ENCODE measurements around the gene SPOCK1.

The SPOCK1 gene

DNA sequence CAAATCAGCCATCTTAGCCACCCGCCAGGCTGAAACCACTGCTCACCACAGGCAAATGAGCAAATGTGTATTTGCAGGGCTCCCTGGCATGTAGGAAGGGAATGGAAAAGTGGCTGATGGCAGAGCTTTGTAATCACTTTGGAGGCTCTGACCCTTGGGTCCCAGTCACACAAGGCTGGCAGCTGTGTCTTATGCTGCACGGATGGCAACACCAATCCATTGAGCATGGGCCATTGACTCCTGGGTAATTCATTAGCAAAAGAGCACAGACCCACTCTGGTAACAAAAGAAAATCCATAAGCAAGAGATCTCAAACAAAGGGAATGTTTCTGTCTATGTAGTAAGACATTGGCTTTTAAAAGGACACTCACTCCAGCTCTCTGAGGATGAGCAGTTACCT, 57.6 kb downstream of the SPOCK1 start:
- no peak for DNase-seq (ENCODE audit: low read depth in 2 of 2)

DNA sequence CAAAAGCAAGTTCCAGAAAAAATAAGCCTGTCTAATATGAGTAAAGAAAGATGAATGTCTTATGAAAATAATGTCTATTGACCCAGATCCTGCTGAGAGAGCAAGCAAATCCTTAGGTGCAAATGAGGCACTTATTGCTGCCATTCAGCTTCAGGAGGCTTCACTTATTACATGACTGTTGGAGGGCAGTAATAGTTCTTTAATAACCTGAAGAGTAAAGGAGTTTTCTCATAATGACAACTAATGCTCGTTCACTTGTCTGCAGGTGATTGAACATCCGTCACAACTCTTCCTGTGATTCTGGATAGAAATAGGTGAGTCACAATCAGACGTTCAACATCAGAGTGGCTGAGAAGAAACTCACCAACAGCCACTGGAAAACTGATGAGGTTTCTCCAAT, 58.3 kb downstream of the SPOCK1 start:
- DNase-seq (ENCODE audit: low read depth in 2 of 2), result no peak

DNA sequence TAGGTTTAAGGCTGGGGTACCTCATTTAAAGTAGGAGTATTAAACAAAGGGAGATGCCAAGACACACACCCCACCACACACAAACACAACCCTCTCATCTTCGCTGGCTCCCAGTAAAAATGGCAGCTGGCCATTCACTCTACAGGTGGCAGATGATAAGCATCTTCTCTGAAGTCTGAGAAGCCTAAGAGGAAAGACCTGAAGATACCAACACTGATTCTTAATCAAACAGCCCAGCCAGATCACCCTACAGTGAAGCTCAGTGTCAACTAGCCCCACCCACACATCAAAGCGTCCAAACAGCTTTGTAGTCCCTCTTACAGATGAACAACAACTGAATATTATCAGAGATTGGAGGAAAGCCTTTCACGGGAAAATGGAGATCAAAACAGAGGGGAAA, 59.5 kb downstream of the SPOCK1 start:
- no peak for DNase-seq (ENCODE audit: low read depth in 2 of 2)

DNA sequence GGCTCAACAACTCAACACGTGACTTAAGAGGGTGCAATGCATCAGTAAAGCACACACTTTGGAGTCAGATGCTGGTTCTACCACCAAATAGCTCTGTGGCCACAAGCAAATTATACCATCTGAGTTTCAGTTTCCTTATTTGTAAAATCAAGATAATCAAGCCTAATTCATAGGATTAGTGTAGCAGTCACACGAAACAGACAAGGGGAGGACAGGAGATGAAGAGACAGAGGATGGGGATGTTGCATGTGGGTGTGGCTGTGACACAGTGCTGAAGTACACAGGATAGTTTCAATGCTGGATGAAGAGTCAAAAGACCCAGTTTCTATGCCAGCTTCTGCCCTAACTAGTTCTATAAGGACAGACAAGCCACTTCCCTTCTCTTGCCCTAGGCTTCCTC, 60.2 kb downstream of the SPOCK1 start:
- DNase-seq (ENCODE audit: low read depth in 2 of 2), result no peak

DNA sequence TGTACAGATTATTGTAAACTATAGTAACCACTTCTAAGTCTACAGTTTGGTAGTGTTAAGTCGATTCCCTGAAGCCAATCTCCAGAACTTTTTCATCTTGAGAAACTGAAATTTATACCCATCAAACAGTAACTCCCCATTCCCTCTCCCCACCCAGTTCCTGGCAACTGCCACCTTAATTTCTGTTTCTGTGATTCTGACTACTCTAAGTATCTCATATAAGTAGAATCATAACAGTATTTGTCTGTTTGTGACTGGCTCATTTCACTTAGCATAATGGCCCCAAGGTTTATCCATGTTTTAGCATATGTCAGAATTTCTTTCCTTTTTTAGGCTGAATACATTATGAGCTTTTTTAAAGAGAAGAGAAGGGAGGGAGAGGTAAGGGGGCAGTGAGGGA, 61.4 kb downstream of the SPOCK1 start:
- DNase-seq (ENCODE audit: low read depth in 2 of 2), result no peak

DNA sequence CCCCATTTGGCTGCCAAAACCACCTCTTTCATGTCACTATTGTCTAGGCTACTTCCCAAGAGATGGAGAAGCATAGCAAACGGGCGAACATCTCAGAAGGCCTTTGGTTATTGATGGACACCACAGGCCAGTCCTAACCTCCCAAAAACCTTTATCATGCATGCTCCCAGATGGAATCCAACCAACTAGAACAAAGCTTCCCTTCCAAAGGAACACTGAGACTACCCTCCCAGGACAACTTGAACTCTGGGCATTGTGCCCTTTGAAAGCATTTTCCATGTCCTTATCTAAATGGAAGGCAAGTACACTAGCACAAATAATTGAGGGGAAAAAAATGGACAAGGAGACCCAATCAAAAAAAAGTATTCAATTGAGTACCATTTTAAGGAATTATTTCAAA, 65.6 kb downstream of the SPOCK1 start:
- DNase-seq (ENCODE audit: low read depth in 2 of 2), result no peak

DNA sequence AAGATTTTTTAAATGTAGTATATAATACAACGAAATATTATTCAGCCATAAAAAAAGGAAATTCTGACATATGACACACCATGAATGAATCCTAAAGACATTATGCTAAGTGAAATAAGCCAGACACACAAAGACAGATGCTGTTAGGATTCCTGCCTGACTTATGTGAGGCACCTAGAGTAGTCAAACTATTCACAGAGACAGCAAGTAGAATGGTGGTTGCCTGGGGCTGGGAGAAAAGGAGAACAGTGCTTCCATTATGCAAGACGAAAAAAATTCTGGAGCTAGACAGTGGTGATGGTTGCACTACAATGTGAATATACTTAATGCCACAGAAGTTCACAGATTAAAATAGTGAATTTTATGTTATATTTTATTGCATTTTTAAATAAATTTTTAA, 66.8 kb downstream of the SPOCK1 start:
- no peak for DNase-seq (ENCODE audit: low read depth in 2 of 2)

DNA sequence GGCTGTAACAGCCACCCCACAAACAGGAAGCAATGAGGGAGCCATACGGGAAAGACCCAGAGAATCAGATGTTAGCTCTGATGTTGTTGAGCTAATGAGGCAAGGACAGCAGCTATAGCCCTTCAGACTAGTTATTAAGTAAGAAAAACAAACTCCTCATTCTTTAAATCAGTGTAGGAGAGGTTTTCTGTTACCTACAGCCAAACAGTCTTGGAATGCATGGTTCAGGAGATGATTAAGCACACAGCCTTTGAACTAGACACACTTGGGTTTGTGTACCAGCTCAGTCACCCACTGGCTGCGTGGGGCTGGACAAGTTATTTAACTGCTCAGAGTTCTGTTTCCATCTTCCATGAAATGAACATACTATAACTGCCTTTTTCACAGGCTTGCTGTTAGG, 68.1 kb downstream of the SPOCK1 start:
- DNase-seq (ENCODE audit: low read depth in 2 of 2), result no peak

DNA sequence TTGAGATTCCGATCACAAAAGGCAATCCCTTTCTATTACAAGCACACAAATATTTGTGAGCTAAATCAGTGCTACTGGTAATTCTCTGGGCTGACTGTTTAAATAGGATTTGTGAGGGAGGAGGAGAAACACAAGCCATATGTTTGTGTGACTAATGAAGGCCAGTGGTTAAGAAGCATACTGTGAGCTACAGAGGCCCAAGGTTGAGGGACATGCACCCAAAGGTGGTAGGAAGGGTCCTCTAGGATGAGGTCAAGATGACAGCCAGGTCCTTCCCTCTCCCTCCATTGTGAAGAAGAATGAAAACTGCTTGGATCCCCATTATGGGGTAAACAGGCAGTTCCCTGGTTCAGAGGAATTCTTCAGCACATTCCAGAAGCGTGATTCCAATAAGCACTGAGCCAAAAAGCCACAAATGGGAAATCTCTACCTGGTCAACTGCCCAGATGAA, 83.9 kb downstream of the SPOCK1 start:
- no peak for DNase-seq (ENCODE audit: low read depth in 2 of 2)

DNA sequence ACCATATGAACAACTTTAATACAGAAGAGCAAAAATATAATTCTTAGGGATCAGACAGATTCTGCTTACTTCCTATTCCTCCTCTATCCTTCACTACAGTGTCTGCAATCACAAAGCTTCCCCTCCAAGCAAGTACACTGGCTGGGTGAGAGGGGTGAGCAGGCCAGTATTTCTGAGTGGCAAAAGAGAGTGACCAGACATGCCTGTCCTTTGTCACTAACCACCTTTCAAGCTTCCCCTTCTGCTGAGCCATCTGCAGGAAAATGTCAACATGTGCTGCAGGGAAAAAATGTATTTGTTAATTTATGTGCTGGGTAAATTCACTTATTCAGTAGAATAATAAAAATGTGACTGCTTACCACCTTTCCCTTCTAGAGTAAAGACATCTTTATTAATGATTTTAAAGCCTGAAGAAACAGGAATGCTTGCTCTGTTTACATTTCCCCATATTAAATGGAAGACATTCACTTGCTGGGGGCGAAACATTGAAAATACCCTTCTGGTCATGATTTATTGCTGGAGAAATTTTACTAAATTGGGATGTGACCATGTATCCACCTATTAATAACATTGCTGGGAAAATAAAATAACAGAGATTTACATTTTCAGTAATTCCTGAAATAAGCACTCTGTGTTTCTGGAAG, 84.9 kb downstream of the SPOCK1 start:
- no peak for DNase-seq (ENCODE audit: low read depth in 2 of 2)

DNA sequence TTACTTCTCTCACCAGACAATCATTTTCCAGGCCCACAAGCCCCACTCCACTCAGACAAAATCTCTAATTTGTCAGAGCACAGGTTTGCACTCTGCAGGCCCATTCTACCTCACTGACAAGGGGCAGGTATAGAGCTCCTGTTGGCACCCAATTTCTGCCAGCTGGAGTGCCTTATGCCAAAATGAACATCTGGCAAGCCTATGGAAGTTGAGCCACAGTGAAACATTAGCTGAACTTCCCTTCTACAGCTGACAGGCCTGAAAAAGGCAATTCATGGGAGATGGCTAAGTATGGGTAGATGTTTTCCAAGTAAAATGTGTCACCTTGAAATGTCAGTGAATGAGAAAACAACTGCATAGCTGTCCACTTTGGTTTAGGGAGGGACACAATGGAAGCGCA, 87.0 kb downstream of the SPOCK1 start:
- no peak for DNase-seq (ENCODE audit: low read depth in 2 of 2)

DNA sequence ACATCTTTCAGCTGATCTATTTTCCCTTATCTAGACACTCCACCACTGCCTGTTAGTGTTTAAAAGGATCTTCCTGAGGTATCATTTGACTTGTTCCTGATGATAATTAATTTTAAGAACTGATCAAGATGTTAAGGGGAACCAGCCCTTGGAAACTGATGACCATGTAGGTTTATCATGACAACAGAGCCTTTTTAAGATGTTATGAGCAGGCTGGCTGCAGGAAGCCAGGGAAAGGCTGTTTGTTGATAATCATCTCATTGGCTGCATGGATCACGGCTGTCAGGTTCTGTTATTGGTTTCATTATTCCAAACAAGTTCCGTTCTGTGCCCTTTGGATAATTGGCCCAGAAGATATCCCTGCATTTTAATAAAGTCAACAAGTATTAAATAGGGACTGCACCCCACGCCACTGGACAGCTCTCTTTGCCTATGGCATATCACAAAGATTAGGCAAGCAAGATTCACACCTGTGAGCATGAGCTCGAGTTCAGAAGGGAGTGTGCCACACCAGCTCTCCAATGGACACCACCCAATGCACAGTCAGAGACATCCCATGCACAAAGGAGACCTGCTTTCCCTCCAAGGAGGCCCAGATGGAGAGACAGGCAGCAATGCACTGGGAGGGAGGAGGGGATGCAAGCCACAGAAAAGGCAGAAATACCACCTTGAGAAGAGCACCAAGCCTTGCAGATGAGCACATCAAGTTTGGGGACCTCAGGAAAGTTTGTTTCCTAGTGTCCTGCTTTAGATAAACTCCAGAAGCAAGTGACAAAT, 88.7 kb downstream of the SPOCK1 start:
- DNase-seq (ENCODE audit: low read depth in 2 of 2), result no peak

DNA sequence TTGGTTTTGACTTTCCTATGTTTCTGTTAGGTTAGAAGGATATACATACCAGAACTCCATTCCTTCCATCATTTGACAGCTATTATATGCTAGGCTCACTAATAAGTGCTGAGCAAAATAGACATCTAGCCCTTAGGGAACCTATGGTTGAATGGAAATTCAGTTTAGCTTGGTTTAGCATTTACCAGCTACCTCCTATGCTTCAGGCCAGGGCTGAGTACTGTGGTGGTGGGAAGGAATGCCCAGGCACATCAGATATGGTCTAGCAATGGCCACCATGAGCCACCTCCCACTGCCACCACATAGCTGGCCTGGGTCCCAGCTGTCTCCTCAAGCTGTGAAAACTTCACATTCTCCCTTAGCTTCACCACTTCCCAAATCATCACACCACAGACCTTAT, 89.4 kb downstream of the SPOCK1 start:
- DNase-seq (ENCODE audit: low read depth in 2 of 2), result no peak

DNA sequence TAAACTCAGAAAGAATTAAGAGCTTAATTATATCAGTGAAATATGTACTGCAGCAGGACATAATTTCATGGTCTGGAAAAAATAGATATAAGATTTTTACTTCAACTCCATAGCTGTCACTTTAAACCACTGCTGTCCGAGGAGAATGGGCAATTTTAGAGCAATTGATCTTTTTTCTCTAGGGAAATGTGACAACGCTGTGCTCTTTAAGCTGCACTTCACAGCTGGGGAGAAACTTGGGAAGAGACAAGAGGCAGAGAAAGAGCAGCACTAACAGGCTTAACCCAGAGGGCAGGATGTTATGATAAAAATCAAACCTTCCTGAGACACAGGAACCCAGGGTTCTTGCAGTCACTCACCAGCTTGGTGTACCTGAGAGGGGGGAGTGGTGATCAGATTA, 92.0 kb downstream of the SPOCK1 start:
- no peak for DNase-seq (ENCODE audit: low read depth in 2 of 2)

DNA sequence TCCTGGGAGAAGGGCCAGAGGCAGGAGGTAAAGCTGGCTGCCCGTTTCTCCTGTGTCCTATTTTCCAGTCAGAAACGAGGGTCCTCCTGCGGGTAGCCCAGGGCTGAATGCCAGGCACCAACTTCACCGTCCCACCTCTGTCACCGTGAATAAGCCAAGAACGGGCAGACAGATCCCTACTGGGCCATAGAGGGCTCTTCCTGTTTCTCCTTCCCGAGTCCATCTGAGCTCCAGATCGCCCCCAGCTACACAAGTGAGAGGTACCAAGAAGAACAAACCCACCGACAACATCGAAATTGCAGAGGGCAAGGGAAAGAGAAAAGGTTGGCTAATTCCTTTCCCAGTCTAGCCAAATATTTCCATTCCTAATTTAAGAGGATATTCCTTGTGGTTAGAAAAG, 93.7 kb downstream of the SPOCK1 start:
- no peak for DNase-seq (ENCODE audit: low read depth in 2 of 2)

DNA sequence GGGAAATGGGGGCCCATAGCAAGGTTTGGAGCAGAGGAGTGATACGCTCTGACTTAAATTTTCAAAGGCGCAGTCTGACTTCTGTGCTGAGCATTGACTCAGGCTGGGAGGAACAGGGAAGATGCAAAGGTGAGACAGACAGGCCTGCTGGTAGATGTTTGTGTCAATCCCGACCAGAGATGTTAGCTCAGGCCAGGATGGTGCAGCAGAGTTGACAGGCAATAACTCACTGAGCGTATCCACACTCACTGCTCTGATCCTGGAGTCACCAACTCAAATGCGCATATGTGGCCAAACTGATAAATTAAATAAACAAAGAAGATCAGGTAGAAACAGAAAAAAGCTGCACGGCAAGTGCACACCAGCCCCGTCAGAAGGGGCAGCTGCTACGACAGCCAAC, 95.3 kb downstream of the SPOCK1 start:
- DNase-seq (ENCODE audit: low read depth in 2 of 2), result no peak

DNA sequence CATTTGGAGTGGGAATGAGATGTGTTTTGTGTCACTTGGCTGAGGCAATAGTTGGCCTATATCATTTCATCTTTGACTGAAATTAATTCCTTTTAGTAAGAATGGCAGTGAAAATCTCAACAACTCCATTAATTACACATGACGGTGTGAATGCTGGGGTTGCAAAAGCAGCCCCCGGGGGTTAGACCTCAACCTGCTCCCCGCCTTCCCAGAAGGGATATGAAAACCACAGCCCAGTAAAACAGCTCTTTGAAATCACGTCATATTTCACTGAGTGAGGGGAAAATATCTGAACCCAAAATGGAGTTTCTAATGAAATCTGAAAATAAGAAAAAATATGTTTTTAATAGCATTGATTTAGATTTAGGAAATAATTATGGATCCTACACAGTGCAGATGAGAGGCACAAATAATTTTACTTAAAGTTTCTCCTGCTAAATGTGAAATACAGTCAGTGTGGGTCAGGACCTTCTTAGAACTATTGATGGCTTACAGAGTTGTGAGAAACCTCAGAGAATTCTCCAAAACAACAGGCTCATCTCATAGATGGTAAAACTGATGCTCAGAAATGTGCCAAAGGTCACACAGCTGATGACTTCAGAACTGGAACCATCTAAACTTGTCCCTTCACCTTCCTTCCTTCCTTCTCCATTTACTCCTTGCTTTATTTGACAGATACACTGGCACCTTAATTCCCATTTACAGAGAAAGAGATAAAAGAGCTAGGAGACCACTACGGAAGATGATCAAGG, 96.5 kb downstream of the SPOCK1 start:
- DNase-seq (ENCODE audit: low read depth in 2 of 2), result no peak

DNA sequence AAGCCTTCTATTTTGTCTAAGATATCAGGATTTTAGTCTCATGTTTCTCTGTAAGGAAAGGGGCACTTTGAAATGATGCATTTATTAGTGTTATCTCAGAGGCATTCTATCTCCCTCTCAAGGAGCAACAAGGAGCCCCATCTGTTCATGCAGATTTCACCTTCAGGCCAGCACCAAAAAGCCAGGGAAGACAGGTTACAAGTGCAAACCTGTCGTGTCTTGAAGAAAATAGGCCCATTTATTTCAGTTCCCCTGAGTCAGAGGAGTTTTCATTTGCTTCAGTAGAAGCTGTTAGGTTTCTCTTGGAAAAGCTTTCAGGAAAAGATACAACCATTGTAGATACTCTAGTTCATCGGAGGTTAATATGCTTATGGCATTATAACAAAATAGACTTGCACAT, 97.2 kb downstream of the SPOCK1 start:
- no peak for DNase-seq (ENCODE audit: low read depth in 2 of 2)

DNA sequence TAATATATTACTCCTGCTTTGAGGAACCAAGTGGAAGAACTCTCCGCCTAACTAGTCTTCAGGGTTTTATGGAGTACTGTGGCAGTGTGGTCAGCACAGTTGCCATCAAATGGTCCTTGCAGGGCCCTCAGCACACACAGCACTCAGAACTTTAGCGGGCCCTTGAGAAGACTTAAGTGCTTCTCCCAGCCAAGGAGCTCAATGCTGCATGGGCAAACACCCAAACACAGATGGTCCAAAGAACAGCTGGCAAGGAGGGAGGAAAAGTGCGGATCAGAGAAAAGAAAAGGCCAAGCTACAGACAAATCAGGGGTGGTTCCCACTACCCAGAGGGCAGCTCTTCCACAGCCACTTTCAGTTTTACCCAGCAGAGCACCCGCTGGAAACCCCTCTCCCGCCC, 98.6 kb downstream of the SPOCK1 start:
- no peak for DNase-seq (ENCODE audit: low read depth in 2 of 2)

DNA sequence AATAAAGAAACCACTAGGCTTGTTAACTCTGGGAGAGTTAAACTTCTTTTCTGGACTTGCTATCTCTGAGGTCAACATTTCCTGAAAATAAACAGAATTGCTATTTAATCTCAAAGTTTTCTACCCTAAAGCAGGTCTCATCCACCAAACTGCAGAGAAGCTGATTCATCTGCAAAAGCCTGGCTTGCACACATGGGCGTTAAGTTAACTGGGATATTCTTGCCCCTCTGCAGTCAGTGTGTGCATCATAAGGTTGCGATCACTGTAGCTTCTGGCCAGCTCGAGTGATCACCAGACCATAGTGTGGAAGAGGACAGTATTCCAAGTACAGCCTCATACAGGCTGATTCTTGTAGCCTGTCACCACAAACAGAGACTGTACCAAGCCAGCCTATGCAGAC, 99.2 kb downstream of the SPOCK1 start:
- DNase-seq (ENCODE audit: low read depth in 2 of 2), result no peak

DNA sequence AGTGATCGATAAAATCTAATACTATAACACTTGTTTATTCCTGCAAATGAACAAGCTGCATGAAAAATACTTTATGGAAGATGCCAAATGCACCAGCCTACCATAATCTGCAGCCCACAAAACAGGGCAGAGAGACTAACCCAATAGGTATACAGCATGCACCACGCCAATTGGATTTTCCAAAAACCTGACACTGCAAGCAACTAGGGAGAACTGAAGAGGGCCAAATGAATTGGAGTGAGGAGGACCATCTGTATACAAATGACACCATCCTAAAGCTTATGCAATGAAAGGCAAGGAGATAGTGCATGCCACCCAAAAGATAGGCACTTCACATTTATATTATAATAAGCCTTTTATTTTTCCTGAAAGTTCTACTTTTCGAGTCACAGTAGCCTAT, 100.4 kb downstream of the SPOCK1 start:
- DNase-seq (ENCODE audit: low read depth in 2 of 2), result no peak

DNA sequence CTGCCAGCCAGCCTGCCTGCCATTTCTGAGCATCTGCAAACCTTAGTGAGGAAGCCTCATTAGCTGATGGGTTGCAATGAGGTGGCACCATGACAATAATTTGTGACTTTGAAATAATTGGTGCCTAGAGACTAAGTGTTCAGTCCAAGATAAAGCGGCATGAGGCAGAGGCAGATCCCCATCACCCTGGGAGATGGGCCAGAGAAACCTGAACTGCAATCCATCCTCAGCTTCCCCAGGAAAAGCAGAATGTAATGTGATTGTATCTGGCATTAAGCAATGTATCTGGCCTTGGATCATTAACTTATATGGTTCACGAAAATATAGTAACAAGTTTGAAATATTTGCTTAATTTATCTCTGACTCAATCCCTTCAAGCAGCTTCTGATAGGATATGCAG, 101.0 kb downstream of the SPOCK1 start:
- DNase-seq (ENCODE audit: low read depth in 2 of 2), result no peak
